Hepatocyte (in vitro differentiated cells): ENCODE measurements around the gene NTNG2.

Source experiments
- CTCF ChIP-seq: fragments of 200-600 bp; sonication (generic); IDR thresholded peaks from 2 replicates; pipeline ENCODE4 v1.5.1; 2016; ENCODE audit warnings: antibody characterized with exemption, mild to moderate bottlenecking; ENCODE audit not compliant: poor library complexity
- EZH2 ChIP-seq: fragments of 200-600 bp; sonication (generic); IDR thresholded peaks from 2 replicates; pipeline ENCODE4 v1.6.1; 2016; ENCODE audit warnings: antibody characterized with exemption, mild to moderate bottlenecking, borderline replicate concordance
- EZH2phosphoT487 ChIP-seq: fragments of 200-600 bp; sonication (generic); IDR thresholded peaks from one replicate; pipeline ENCODE4 v1.6.1; 2018; ENCODE audit warnings: antibody characterized with exemption, mild to moderate bottlenecking, low read depth, moderate library complexity; ENCODE audit not compliant: unreplicated experiment, severe bottlenecking

DNA sequence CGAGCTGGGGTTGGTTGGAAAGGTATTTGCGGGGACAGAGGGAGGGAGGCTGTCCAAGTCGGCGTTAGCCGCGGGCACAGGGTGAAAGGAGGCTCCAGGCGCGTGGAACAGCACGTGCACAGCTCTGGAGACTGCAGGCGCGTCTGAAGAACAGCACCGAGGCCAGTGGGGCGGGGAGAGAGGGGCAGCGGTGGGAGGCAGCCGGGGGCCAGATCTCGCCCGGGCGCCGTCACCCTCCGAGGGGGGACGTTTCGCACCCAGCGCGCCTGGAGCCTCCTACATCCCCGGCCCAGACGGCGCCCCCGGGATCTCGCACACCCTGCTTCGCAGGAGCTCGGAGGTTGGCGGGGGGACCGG is 79.6 kb downstream of the NTNG2 start:
- TF ChIP-seq EZH2 (no peak), CTCF (no peak), EZH2phosphoT487 (no peak)
